ENCODE data around the gene PSMG4.

PSMG4 gene

GRCh38 chr6:3252861-3253596 lies 5.7 kb upstream of the PSMG4 start:
- Histone ChIP-seq H3K4me2 (ENCODE audit: low read length) (no peak overlapping the region), H3K4me3 (ENCODE audit: low read length) (no peak overlapping the region)
- TF ChIP-seq EZH2phosphoT487 (IDR thresholded peaks at IDR 0.05; ENCODE audit: borderline replicate concordance, low read length) (no peak), CTCF (IDR thresholded peaks at IDR 0.05; ENCODE audit: low read depth, low read length, poor library complexity, severe bottlenecking) (no peak)

GRCh38 chr6:3253597-3253961 lies 5.2 kb upstream of the PSMG4 start:
- Histone ChIP-seq H3K9me2 (replicated peaks; ENCODE audit: control insufficient read depth, low read length) (no peaks in the 10 kb centered on the region), H3K27ac (ENCODE audit: low read depth, low read length) (no peak overlapping the region), H3K9me3 (ENCODE audit: control insufficient read depth, insufficient read depth, low read length) (peaks cover 9% of the 10 kb centered on the region; the same call in 1 of the 2 replicates), H3K79me2 (ENCODE audit: control insufficient read depth, low read length) (no peaks in the 10 kb centered on the region), H4K20me1 (ENCODE audit: control insufficient read depth, insufficient read depth, low read depth, low read length) (no peaks in the 10 kb centered on the region), H3K4me3 (ENCODE audit: low read length) (no peak overlapping the region), H3K27me3 (ENCODE audit: control insufficient read depth, low read length) (peaks cover 3% of the 10 kb centered on the region; the same call in 1 of the 2 replicates), H3K36me3 (ENCODE audit: control insufficient read depth, low read length) (no peaks in the 10 kb centered on the region), H3K4me2 (ENCODE audit: low read length) (no peak overlapping the region), H3K4me1 (ENCODE audit: control insufficient read depth, low read length) (peaks cover 9% of the 10 kb centered on the region), H3F3A (ENCODE audit: control insufficient read depth, insufficient read depth) (no peaks in the 10 kb centered on the region)
- TF ChIP-seq EZH2phosphoT487 (IDR thresholded peaks at IDR 0.05; ENCODE audit: borderline replicate concordance, low read length) (no peak), CTCF (IDR thresholded peaks at IDR 0.05; ENCODE audit: low read depth, low read length, poor library complexity, severe bottlenecking) (no peak)

More at GRCh38 chr6:3252861-3253596, 5.7 kb upstream of the PSMG4 start:
- H3K4me1 ChIP-seq (ENCODE audit: control insufficient read depth, low read length) = peaks cover 9% of the 10 kb centered on the region
- no peaks in the 10 kb centered on the region for H3K9me2 ChIP-seq (replicated peaks; ENCODE audit: control insufficient read depth, low read length)
- H3K79me2 ChIP-seq (ENCODE audit: control insufficient read depth, low read length) = no peaks in the 10 kb centered on the region
- no peaks in the 10 kb centered on the region for H4K20me1 ChIP-seq (ENCODE audit: control insufficient read depth, insufficient read depth, low read depth, low read length)
- no peaks in the 10 kb centered on the region for H3F3A ChIP-seq (ENCODE audit: control insufficient read depth, insufficient read depth)
- peaks cover 9% of the 10 kb centered on the region for H3K27me3 ChIP-seq (ENCODE audit: control insufficient read depth, low read length)
- H3K9me3 ChIP-seq (ENCODE audit: control insufficient read depth, insufficient read depth, low read length) = peaks cover 9% of the 10 kb centered on the region; the same call in 1 of the 2 replicates
- H3K27ac ChIP-seq (ENCODE audit: low read depth, low read length) = no peak overlapping the region
- no peaks in the 10 kb centered on the region for H3K36me3 ChIP-seq (ENCODE audit: control insufficient read depth, low read length)

- Histone ChIP-seq H3K9me3 (ENCODE audit: control insufficient read depth, insufficient read depth, low read length) (peaks cover 9% of the 10 kb centered on the region; the same call in 1 of the 2 replicates), H3F3A (ENCODE audit: control insufficient read depth, insufficient read depth) (no peaks in the 10 kb centered on the region), H3K4me2 (ENCODE audit: low read length) (peak overlapping the region; percentile 87), H3K36me3 (ENCODE audit: control insufficient read depth, low read length) (peaks cover 25% of the 10 kb centered on the region), H3K9me2 (replicated peaks; ENCODE audit: control insufficient read depth, low read length) (no peaks in the 10 kb centered on the region), H3K4me1 (ENCODE audit: control insufficient read depth, low read length) (peaks cover 14% of the 10 kb centered on the region), H3K27me3 (ENCODE audit: control insufficient read depth, low read length) (no peaks in the 10 kb centered on the region), H4K20me1 (ENCODE audit: control insufficient read depth, insufficient read depth, low read depth, low read length) (no peaks in the 10 kb centered on the region; the same call in 1 of the 2 replicates), H3K79me2 (ENCODE audit: control insufficient read depth, low read length) (peaks cover 42% of the 10 kb centered on the region), H3K27ac (ENCODE audit: low read depth, low read length) (no peak overlapping the region), H3K4me3 (ENCODE audit: low read length) (peak overlapping the region; percentile 75; the same call in 1 of the 2 replicates)
- no peak for TF ChIP-seq EZH2phosphoT487 (IDR thresholded peaks at IDR 0.05; ENCODE audit: borderline replicate concordance, low read length)
- no peak for TF ChIP-seq CTCF (IDR thresholded peaks at IDR 0.05; ENCODE audit: low read depth, low read length, poor library complexity, severe bottlenecking)
Measured at GRCh38 chr6:3258201-3258600, 546 bp upstream of the PSMG4 start.
